LNCaP clone FGC (cell line): Measurements from ENCODE around the gene SIRPD.

Experiments
- DNase-seq: peaks from one replicate; pipeline ENCODE4 v3.0.0-alpha.2; 2011; ENCODE audit warnings: low read depth
- H3K4me3 ChIP-seq: 2 replicates; pipeline ENCODE4 v1.5.1; 2011; ENCODE audit warnings: mild to moderate bottlenecking, low read depth, low read length, control low read depth
- TF ChIP-seq, protein P1 (sequence below): IDR thresholded peaks from 2 replicates; pipeline ENCODE4 v1.5.1; 2012; ENCODE audit warnings: mild to moderate bottlenecking; ENCODE audit not compliant: control insufficient read depth, insufficient read depth; ENCODE audit errors: extremely low read depth

SIRPD gene

DNA sequence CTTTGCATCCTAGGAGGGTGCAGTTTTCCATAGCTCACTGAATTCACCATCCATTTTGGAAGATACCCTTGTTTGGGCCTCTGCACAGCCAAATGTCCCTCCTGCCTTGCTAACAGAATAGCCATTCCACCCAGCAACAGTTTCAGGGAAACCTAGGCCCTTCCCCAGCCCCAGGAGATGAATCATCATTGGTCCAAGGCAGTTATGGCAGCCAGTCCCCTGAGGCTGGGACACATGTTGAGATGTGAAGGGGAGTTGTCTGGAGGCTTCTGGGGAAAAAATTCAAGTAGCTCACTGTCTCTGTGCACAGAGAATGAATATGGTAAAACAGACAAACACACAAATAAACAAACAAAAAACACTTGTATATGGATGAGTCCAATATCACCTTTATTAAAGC lies 48.9 kb downstream of the SIRPD start:
- TF ChIP-seq, protein P1, sequence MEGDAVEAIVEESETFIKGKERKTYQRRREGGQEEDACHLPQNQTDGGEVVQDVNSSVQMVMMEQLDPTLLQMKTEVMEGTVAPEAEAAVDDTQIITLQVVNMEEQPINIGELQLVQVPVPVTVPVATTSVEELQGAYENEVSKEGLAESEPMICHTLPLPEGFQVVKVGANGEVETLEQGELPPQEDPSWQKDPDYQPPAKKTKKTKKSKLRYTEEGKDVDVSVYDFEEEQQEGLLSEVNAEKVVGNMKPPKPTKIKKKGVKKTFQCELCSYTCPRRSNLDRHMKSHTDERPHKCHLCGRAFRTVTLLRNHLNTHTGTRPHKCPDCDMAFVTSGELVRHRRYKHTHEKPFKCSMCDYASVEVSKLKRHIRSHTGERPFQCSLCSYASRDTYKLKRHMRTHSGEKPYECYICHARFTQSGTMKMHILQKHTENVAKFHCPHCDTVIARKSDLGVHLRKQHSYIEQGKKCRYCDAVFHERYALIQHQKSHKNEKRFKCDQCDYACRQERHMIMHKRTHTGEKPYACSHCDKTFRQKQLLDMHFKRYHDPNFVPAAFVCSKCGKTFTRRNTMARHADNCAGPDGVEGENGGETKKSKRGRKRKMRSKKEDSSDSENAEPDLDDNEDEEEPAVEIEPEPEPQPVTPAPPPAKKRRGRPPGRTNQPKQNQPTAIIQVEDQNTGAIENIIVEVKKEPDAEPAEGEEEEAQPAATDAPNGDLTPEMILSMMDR, result no peak
- DNase-seq, result no peak
- H3K4me3 ChIP-seq, result no peak overlapping the region

DNA sequence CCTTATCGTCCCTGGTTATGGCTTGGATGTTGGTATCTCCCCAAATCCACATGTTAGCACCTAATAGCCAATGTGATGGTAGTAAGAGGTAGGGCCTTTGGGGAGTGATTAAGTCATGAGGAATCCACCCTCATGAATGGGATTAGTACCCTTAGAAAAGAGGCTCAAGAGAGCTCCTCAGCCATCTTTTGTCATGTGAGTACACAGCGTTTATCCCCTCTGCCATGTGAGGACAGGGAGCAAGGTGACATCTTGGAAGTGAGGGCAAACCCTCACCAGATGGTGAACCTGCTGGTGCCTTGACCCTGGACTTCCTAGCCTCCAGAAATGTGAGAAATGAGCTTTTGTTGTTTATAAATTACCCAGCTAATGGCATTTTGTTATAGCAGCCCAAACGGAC lies 50.2 kb downstream of the SIRPD start:
- H3K4me3 ChIP-seq, result no peak overlapping the region
- TF ChIP-seq, protein P1, result no peak
- DNase-seq, result no peak

DNA sequence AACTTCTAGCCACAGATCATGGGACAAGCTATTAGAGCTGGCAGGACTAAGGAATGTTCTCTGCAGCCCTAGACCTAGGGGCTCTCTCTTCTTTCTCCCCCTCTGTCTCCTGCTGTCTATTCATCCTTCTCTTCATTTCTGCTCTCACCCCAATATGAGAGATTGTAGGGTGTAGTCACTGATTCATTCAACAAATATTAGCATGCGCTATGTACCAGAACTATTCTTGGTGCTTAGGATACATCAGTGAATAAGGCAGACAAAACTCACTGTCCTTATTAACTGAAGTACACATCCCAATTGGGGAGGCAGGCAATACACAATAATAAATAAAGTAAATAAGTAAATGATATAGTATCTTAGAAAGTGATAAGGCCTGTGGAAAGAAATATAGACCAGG lies 51.6 kb downstream of the SIRPD start:
- TF ChIP-seq, protein P1, result no peak
- DNase-seq, result no peak
- H3K4me3 ChIP-seq, result no peak overlapping the region

DNA sequence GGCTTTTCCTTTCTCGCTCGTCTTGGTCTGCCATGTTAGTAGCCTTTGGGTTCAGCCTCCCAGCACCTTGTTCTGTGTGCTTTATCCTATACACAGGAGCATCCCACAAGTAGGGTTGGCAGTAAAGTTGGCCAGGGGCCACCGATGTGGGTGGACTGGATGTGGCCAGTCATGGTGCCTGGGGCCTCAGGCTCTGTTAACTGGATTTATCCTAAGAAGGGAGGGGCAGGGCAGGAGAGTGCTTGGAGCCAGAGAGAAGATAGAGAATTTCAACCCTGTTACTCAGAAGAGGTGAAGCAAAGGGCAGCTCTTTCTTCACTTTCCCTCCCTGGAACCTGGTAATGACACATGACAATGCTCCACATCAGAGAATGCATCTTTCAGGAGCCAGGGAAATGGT lies 52.1 kb downstream of the SIRPD start:
- TF ChIP-seq, protein P1, result no peak
- DNase-seq, result no peak
- no peak overlapping the region for H3K4me3 ChIP-seq

DNA sequence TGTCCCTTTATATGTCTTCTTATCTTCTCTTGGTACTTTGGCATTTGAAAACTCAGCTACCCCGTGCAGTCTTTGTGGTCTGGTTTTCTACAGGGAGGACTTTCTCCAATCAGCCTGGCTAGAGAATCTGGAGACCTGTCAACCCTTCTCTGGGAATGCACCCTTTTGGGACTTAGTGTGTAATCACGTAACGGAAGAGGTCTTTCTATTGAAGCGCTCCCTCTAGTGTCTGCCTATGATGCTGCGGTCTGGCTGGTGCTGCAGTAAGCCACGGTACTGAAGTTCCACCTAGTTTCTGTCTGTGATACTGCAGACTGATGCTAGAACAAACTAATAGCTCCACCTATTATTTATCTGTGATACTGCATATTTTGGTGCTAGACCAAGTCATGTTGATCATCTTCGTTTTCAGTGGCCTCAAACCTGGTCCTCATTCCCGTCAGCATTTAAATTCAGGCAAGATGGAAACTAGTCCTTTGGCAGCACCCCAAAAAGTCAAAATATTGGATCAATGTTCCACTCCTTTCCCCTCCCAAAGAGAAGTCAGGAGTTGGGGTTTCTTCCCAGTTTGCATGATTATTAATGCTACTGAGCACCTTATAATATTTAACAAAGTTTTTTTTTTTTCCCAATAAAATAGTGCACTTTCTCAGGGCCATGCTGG lies 53.8 kb downstream of the SIRPD start:
- peak; percentile 89 for DNase-seq
- no peak overlapping the region for H3K4me3 ChIP-seq
- TF ChIP-seq, protein P1, result peak; percentile 100

DNA sequence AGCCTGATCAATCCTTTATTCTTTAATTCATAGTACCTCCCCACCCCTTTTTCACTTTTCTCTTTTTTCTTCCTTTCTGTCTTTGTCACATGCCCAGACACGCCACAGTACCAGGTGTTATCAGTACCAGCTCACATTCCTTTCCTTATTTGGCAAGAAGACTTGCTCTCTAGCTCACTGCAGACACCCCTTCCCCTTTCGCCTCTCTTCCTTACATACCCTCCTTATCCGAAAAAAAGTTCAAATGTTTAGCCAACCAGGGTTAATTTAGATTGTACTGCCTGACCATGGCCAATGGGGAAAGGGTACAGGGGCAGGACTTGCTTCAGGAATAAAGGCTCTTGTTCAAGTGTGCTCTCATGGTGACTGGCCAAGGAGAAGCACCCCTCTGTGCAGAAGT lies 57.0 kb downstream of the SIRPD start:
- no peak for DNase-seq
- H3K4me3 ChIP-seq, result no peak overlapping the region
- TF ChIP-seq, protein P1, result no peak
